ENCODE measurements around the gene ACER2. TPM values are rescaled to one million over a fixed set of nuclear protein-coding genes. Genes with fewer than 3 reads are reported as not detected.
A peak's percentile ranks its signal among the peaks of the same experiment; 100 is the strongest.

The ACER2 gene
- total and polyA plus RNA-seq, 2 of the 4 experiments (the other 2 are of a cell fraction) = 0.84 to 1.6 TPM

- H3K9ac ChIP-seq (ENCODE audit: low read depth, low read length) = no peak overlapping the region
- no peak overlapping the region for H2AK5ac ChIP-seq (ENCODE audit: low read depth, low read length)
- H3K14ac ChIP-seq (replicated peaks; ENCODE audit: low read depth, low read length) = no peak overlapping the region
- peak overlapping the region; percentile 53; the same call in 1 of the 2 replicates for H3K4me2 ChIP-seq (ENCODE audit: low read depth, low read length)
- ATAC-seq (ENCODE audit: low read depth) = peak; percentile 94
- no peak overlapping the region for H2BK20ac ChIP-seq (ENCODE audit: low read depth, low read length)
- no peaks in the 10 kb centered on the region for H3K4me1 ChIP-seq (ENCODE audit: control insufficient read depth, insufficient read depth, low read length)
- in situ Hi-C loops (cut with MboI; ENCODE audit: low sequenced_read_pairs) (no loop called here), dilution Hi-C loops (cut with HindIII; ENCODE audit: low sequenced_read_pairs, unreplicated experiment) (no loop called here), intact Hi-C loops (cut with micrococcal nuclease) (loop anchor here (1.0 kb wide), 1 partner anchor 450 kb away; no protein-coding TSS in a partner anchor)
- no peak overlapping the region for H3K4ac ChIP-seq (ENCODE audit: low read depth, low read length)
- H3K4me3 ChIP-seq (ENCODE audit: insufficient read depth, low read depth, low read length) = no peak overlapping the region
- no TSS peak for BruUV-seq (replicated peaks)
- 0% methylated on average over 1 of the region's 18 CpGs; no CpG with 5 or more reads in 1 of the 2 experiments for WGBS, 2 experiments (ENCODE audit: extremely low coverage in 2 of 2, insufficient read length in 1 of 2)
- H4K5ac ChIP-seq (ENCODE audit: low read depth, low read length) = no peak overlapping the region
- H4K91ac ChIP-seq (ENCODE audit: insufficient read depth, low read depth, low read length) = no peak overlapping the region
- H4K20me1 ChIP-seq (ENCODE audit: insufficient read depth, low read length) = no peaks in the 10 kb centered on the region
- H2BK15ac ChIP-seq (ENCODE audit: low read depth, low read length) = no peak overlapping the region
- no peaks in the 10 kb centered on the region; the same call in 1 of the 2 replicates for H3K9me1 ChIP-seq (ENCODE audit: insufficient read depth, low read length)
- ChIA-PET POLR2A (ENCODE audit: unreplicated experiment) (no interaction called here), CTCF (interaction anchor here (1.0 to 1.5 kb wide), 2 partner anchors 15 to 450 kb away, joined by 4 read pairs; no protein-coding TSS in a partner anchor)
- H3K23ac ChIP-seq (ENCODE audit: low read depth, low read length) = no peak overlapping the region
- H2BK5ac ChIP-seq (ENCODE audit: low read depth, low read length, poor library complexity, severe bottlenecking) = no peak overlapping the region
- no peak overlapping the region for H3K27ac ChIP-seq (ENCODE audit: insufficient read depth, low read length)
- no peak overlapping the region for H4K8ac ChIP-seq (ENCODE audit: low read depth in 2 of 2, low read length in 2 of 2)
- no peaks in the 10 kb centered on the region for H3K36me3 ChIP-seq (ENCODE audit: control insufficient read depth, insufficient read depth, low read length)
- TF ChIP-seq RAD21 (IDR thresholded peaks at IDR 0.05; ENCODE audit: low read length) (peak; percentile 54), RFX5 (IDR thresholded peaks at IDR 0.05; ENCODE audit: low read depth, low read length) (no peak), SMC3 (IDR thresholded peaks at IDR 0.05; ENCODE audit: low read depth, low read length) (peak; percentile 27; the same call in 1 of the 2 replicates), MAZ (IDR thresholded peaks at IDR 0.05; ENCODE audit: borderline replicate concordance, low read depth, low read length) (no peak), CTCF (conservative IDR thresholded peaks at IDR 0.05; ENCODE audit: low read depth, low read length) (peak; percentile 62)
- peaks cover 28% of the 10 kb centered on the region for H3K27me3 ChIP-seq (ENCODE audit: control insufficient read depth, insufficient read depth, low read length)
- H3K9me3 ChIP-seq (ENCODE audit: control insufficient read depth, insufficient read depth, low read length) = no peaks in the 10 kb centered on the region
- H3K56ac ChIP-seq (ENCODE audit: extremely low read depth, insufficient read depth, low read length) = no peak overlapping the region
- no peak overlapping the region for H2BK120ac ChIP-seq (ENCODE audit: low read depth, low read length)
- peak overlapping the region; percentile 35 for H2AFZ ChIP-seq (replicated peaks; ENCODE audit: low read length, poor library complexity)
- peak; percentile 33 for DNase-seq
- H2AK9ac ChIP-seq (replicated peaks; ENCODE audit: low read depth, low read length, poor library complexity) = no peak overlapping the region
- no peak overlapping the region for H3K18ac ChIP-seq (ENCODE audit: low read depth, low read length)
- no peaks in the 10 kb centered on the region for H3K79me1 ChIP-seq (ENCODE audit: low read depth in 1 of 2, low read length in 2 of 2)
Measured at GRCh38 chr9:19471737-19472648, 63.2 kb downstream of the ACER2 start.
